Superior temporal gyrus (tissue), 1 donor: ENCODE results near the gene RAB7B.
A peak's percentile ranks its signal among the peaks of the same experiment; 100 is the strongest.

Experiments used
- DNase-seq: peaks from one replicate; pipeline ENCODE4 v3.0.0-alpha.2; 2016; ENCODE audit errors: extremely low spot score

The RAB7B gene

GRCh38 chr1:205948886-205949285 lies 54.3 kb downstream of the RAB7B start:
- no peak for DNase-seq

GRCh38 chr1:205948039-205948438 lies 55.2 kb downstream of the RAB7B start:
- DNase-seq, result no peak

DNA sequence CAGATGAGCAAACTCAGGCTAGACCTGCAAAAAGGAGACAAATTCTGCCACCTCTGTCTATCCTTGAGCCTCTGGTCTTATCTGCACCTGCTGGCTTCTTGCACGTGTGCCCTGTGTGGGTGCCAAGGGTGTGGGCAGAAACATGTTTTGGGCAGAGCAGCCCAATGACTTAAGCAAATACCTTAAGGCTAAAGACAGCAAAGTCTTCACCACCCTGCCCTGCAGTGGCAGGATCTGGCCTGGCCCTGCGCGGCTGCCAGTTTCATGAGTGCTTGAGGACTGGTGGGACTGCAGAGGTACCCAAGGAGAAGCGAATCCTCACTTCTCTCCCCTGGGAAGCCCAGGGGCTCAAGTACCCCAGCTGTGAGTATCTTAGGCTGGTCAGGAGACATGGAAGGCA lies 56.2 kb downstream of the RAB7B start:
- no peak for DNase-seq

DNA sequence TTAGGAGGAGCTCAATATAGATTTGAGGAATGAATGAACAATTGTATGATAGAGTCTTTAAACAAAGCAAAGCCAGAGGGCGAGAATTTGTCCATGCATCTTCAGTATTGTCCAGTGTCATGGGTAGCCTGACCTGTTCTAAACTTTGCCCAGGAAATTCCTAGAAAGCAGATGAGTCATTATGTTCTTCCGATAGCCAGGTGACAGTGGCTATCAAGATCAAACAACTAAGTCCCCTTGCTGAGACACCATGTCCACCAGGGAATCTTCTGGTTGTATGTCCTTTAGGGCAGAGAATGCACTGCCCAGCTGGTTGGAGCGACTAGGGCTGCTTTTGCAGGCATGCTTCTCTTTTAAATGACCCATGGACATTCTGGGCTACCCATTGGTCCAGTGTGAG lies 58.1 kb downstream of the RAB7B start:
- no peak for DNase-seq

- DNase-seq, result no peak
These were observed 58.7 kb downstream of the RAB7B start for GRCh38 chr1:205944525-205944924.

- DNase-seq, result no peak
These were observed 60.0 kb downstream of the RAB7B start, which contains the start of gene SLC26A9 for GRCh38 chr1:205943245-205943644. SLC26A9 (minus strand) TSS chr1:205943456; CDS start chr1:205935820, 7,636 bp downstream.

DNA sequence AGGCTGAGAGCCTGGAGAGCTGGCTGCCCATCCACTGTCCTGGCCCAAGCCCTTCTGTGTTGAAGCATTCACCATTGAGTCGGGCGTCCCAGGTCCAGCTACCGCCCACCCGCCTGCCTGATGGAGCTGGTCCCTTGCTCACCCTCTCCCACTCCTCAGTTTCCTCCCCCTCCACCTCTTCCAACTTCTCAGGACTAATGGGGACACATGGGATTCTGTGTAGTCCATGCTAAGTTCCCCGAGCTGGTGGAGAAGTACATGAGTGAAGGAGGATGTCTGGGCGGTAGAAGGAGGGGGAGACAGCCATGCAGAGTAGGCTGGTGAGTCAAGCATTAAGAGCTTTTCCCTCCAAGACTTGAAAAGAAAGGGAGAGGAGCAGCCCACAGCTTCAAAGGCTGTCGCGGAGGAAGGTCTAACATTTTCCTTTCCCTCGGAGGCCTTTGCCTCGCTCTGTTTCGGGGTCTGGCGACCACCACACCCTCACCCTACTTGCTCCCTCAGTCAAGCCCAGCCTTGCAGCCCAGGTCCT lies 60.5 kb downstream of the RAB7B start:
- no peak for DNase-seq

DNA sequence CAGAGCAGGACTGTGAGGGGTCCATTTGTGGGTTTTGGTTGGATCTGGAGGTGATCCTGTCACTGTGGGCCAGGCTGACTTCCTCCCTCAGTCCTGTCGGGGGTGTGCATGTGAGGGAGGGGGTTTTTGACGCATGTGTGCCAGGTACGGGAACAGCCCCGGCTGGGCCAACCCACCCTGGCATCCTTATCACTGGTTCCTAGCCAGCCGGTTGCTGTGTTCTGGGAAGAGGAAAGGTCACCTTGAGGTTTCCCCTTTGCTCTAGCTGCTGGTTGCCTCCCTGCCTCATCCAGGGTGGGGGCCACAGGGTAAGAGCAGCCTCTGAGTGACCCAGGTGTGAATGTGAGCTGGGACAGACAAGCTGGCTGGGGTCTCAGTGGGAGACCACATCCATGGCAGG lies 62.5 kb downstream of the RAB7B start:
- no peak for DNase-seq

DNA sequence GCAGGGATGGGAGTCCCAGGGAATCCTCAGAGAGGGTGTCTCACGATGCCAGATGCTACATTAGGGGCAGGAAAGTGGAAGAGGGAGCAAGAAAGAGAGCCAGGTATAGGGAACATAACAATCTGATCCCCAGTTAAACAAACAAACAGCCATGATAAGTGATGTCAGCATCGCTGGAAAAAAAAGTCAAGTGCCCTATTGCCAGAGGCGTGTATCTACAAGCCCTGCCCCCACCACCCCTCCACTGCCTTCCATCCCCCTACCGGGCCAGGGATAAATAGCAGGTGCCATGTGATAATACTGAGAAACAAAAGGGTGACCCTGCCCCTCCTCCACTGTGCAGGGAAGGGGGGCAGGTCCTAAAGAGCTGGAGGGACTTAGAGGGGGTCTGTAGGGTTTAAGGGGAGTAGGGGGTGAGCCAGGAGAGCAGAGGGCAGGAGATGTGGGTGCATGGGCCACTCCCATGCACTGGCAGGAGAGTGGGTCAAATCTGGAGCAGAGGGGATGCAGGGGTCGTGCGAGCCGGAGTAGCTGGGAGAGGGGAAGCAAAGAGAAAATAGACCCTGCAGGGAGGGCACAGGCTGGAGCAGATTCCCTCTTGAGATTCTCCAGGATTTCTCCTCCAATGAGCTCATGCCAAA lies 63.4 kb downstream of the RAB7B start:
- no peak for DNase-seq

DNA sequence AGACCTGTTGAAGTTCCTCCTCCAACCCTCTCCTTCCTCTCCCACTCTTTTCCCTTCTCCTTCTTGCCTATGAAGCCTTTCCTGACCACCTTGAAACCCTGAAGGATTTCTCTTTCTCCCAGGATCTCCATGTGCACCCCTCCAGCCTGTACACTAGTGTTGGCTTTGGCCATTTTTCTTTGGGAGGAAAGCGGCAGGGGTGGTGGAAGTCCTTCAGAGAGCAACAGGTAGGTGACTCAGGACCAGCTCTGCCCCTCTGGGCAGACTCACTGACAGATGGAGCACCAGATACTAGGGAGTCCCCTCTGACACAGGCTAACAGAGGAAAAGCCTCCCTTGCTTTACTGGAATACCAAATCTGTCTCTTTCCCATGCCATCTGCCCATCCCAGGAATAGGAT lies 64.5 kb downstream of the RAB7B start:
- DNase-seq, result no peak

- no peak for DNase-seq
These were observed 66.2 kb downstream of the RAB7B start for GRCh38 chr1:205936846-205937586.

DNA sequence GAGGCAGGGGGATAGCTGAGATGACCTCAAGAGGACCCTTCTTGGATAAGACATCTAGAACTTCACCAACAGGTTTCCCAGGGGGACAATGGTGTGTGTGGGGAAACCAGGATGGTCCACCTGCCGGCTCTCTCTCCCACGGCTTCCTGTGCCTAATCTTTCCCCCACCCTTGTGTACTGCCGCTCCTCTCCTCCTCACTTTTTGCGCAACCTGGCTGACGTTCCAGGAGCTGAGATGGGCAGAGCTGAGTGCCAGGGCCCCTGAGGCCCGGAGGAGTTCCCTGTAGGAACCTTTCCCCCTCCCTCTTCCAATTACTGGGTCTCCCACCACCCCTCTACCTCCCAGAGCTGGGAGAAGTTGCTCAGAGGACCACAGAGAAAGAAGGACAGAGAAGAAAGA lies 66.9 kb downstream of the RAB7B start:
- DNase-seq, result no peak

GRCh38 chr1:205935869-205936268 lies 67.3 kb downstream of the RAB7B start:
- DNase-seq, result no peak

- no peak for DNase-seq
These were observed 68.4 kb downstream of the RAB7B start for GRCh38 chr1:205934788-205935187.

- peak; percentile 81 for DNase-seq
These were observed 69.2 kb downstream of the RAB7B start for GRCh38 chr1:205933671-205934618.

GRCh38 chr1:205932776-205933175 lies 70.4 kb downstream of the RAB7B start:
- no peak for DNase-seq

- peak; percentile 60 for DNase-seq
These were observed 72.4 kb downstream of the RAB7B start for GRCh38 chr1:205930799-205931281.

DNA sequence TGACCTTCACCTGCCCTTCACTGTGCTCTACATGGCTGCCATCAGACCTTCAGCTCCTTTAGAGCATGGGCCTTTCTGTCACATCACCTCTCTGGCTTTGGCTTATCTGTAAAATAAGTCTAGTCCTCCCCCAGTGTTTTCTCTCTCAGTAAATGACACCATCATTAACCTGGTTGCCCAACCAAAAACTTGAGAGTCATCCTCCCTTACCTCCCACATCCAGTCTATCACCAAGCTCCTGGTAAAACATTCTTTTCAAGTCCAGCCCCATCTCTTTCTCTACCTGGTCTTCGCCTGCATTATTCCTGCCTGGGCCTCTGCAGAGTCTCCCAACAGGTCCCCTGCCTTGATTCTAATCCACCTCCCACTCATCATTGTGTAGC lies 73.0 kb downstream of the RAB7B start:
- DNase-seq, result no peak

- no peak for DNase-seq
These were observed 73.5 kb downstream of the RAB7B start for GRCh38 chr1:205929496-205930194.

DNA sequence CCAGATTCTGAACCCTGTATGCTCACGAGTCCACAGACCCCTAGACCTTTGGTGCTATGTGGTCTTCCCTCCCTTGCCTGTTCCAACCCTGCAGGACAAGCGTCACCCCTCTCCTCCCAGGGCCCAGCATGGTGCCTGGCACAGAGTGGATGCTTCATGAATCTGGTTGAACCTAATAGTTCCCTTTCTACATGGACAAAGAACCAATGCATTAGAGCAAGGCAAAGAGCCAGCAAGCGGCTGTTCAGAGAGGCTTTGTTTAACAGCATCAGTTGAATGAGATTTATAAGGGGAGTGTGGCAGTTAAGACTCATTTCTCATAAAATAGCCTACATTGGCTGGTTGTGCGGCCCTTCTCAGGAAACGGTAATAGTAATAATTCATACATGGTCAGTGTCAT lies 74.9 kb downstream of the RAB7B start:
- DNase-seq, result peak; percentile 98

GRCh38 chr1:205927676-205928075 lies 75.5 kb downstream of the RAB7B start:
- no peak for DNase-seq
